ENCODE measurements around the gene ZNF512B.

DNA sequence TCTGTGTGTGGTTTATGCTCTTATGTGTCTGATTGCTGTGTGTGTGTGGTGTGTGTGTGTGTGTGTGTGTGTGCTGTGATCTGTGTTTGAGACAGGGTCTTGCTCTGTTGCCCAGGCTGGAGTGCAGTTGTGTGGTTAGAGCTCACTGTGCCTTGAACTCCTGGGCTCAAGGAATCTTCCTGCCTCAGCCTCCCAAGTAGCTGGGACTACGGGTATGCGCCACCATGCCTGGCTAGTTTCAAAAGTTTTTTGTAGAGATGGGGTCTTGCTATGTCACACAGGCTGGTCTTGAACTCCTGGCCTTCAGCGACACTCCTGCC lies 3.4 kb upstream of the ZNF512B start:
- TF ChIP-seq, protein P1, sequence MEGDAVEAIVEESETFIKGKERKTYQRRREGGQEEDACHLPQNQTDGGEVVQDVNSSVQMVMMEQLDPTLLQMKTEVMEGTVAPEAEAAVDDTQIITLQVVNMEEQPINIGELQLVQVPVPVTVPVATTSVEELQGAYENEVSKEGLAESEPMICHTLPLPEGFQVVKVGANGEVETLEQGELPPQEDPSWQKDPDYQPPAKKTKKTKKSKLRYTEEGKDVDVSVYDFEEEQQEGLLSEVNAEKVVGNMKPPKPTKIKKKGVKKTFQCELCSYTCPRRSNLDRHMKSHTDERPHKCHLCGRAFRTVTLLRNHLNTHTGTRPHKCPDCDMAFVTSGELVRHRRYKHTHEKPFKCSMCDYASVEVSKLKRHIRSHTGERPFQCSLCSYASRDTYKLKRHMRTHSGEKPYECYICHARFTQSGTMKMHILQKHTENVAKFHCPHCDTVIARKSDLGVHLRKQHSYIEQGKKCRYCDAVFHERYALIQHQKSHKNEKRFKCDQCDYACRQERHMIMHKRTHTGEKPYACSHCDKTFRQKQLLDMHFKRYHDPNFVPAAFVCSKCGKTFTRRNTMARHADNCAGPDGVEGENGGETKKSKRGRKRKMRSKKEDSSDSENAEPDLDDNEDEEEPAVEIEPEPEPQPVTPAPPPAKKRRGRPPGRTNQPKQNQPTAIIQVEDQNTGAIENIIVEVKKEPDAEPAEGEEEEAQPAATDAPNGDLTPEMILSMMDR (conservative IDR thresholded peaks at IDR 0.05 in 1 of 2, IDR thresholded peaks at IDR 0.05 in 1 of 2; ENCODE audit: extremely low read depth in 1 of 2, insufficient read depth in 1 of 2, low read depth in 1 of 2, low read length in 2 of 2), result no peak
- no peak for TF ChIP-seq EZH2 (IDR thresholded peaks at IDR 0.05; ENCODE audit: borderline replicate concordance, low read length)
